ENCODE measurements around the gene SNAPC3. TPM values are rescaled to one million over a fixed set of nuclear protein-coding genes. Genes with fewer than 3 reads are reported as not detected.
"Not testable (repeated sequence)": the region's sequence is repeated elsewhere in the genome, so short reads cannot be mapped to it uniquely, and the experiment has no call there.

The SNAPC3 gene
- total RNA-seq, 4 donors from 2014 or later: 18.3 to 31.9 (median 20.3) TPM

DNA sequence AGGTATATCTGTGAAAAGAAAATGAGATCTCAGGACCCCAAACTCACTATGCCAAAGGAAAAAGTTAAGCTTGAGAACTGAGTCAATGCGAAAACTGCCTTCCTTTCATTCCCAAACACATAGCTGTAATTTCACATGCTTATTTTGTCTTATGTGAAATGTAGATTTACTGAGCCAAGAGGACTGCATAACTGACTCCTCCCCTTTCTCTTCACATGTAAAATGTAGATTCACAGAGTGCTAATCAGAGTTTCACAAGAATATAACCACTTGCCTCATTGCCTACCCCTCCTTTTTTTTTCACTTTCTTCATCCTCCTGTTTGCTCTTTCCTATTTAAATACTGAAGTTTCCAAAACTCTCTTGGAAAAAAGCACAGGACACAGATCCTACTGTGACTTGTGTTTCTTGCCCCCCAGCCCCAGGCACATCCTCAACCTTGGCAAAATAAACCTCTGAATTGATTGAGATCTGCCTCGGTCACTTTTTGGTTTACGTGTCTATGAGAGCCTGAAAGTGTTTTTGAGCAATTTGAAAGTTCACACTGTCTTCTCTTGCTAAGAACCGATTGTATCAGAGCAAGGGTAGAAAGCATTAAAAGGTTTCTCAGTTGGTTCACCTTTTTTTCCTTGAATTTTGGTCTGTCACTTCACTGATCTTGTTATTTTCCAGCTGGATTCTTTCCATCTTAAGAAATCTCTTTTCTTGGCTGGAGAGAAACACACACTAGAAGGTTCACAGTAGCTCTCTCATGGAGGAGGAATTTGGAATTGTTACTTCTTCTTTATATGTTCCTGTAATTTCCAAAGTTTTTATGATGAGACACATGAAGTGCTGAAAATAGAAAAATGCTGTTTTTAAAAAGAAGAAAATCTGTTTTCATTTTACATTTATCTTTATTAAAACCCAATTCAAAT lies 44.8 kb upstream of the SNAPC3 start:
- intact Hi-C loops (cut with DNase I; ENCODE audit: low total_unique reads): no loop called here
- no peak for ATAC-seq
- H3K36me3 ChIP-seq: no peaks in the 10 kb centered on the region
- H3K9me3 ChIP-seq: no peaks in the 10 kb centered on the region
- in situ Hi-C loops (cut with MboI; ENCODE audit: low sequenced_read_pairs in 4 of 4): no loop called here
- no peaks in the 10 kb centered on the region for H3K27me3 ChIP-seq
- no peaks in the 10 kb centered on the region for H3K4me1 ChIP-seq
- no peak overlapping the region for H3K27ac ChIP-seq
- no peak for DNase-seq
- no peak for TF ChIP-seq POLR2A (IDR thresholded peaks at IDR 0.05)
- TF ChIP-seq, protein P1, sequence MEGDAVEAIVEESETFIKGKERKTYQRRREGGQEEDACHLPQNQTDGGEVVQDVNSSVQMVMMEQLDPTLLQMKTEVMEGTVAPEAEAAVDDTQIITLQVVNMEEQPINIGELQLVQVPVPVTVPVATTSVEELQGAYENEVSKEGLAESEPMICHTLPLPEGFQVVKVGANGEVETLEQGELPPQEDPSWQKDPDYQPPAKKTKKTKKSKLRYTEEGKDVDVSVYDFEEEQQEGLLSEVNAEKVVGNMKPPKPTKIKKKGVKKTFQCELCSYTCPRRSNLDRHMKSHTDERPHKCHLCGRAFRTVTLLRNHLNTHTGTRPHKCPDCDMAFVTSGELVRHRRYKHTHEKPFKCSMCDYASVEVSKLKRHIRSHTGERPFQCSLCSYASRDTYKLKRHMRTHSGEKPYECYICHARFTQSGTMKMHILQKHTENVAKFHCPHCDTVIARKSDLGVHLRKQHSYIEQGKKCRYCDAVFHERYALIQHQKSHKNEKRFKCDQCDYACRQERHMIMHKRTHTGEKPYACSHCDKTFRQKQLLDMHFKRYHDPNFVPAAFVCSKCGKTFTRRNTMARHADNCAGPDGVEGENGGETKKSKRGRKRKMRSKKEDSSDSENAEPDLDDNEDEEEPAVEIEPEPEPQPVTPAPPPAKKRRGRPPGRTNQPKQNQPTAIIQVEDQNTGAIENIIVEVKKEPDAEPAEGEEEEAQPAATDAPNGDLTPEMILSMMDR (IDR thresholded peaks at IDR 0.05 in 4 of 5, conservative IDR thresholded peaks at IDR 0.05 in 1 of 5): no peak
- no peak overlapping the region for H3K4me3 ChIP-seq

GRCh38 chr9:15379317-15379716 lies 43.4 kb upstream of the SNAPC3 start:
- in situ Hi-C loops (cut with MboI; ENCODE audit: low sequenced_read_pairs in 4 of 4); H3K9me3 ChIP-seq; DNase-seq; intact Hi-C loops (cut with DNase I; ENCODE audit: low total_unique reads); H3K4me1 ChIP-seq; H3K4me3 ChIP-seq; H3K27ac ChIP-seq; H3K36me3 ChIP-seq; H3K27me3 ChIP-seq; ATAC-seq: not testable (repeated sequence)

DNA sequence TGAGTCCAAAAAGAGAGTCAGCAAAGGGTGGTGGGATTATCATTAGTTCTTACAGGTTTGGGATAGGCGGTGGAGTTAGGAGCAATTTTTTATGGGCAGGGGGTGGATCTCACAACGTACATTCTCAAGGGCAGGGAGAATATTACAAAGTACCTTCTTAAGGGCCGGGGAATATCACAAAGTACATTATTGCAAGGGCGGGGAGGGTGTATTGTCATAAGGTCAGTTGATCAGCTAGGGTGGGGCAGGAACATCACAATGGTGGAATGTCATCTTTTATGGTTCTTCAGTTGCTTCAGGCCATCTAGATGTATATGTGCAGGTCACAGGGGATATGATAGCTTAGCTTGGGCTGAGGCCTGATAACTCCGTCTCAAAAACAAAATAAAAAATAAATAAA lies 42.8 kb upstream of the SNAPC3 start:
- H3K4me3 ChIP-seq; H3K9me3 ChIP-seq; H3K4me1 ChIP-seq; in situ Hi-C loops (cut with MboI; ENCODE audit: low sequenced_read_pairs in 4 of 4); intact Hi-C loops (cut with DNase I; ENCODE audit: low total_unique reads); H3K36me3 ChIP-seq; ATAC-seq; H3K27me3 ChIP-seq; H3K27ac ChIP-seq; DNase-seq: not testable (repeated sequence)

DNA sequence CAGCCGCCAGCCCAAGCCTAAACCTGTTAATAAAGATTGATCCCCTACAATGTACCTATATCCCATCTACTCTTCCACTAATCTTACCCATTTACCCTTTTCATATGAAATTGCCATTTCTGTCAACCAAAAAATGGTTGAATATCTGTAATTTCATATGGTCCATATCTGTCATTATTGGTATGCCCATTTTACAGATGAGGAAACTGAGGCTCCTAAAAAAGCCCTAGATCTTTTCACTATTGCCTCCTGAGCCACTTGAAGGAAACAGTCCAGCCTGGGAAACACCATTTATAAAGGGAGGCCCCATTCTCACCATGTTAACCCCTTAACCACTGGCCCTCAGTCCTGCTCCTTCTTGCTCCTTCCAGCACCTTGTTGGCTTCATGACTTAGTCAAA lies 41.2 kb upstream of the SNAPC3 start:
- H3K27ac ChIP-seq: no peak overlapping the region
- no peak for DNase-seq
- no peaks in the 10 kb centered on the region for H3K9me3 ChIP-seq
- H3K4me3 ChIP-seq: no peak overlapping the region
- no peak for TF ChIP-seq POLR2A (IDR thresholded peaks at IDR 0.05)
- TF ChIP-seq, protein P1 (IDR thresholded peaks at IDR 0.05 in 4 of 5, conservative IDR thresholded peaks at IDR 0.05 in 1 of 5): no peak
- in situ Hi-C loops (cut with MboI; ENCODE audit: low sequenced_read_pairs in 4 of 4) (no loop called here), intact Hi-C loops (cut with DNase I; ENCODE audit: low total_unique reads) (no loop called here)
- no peaks in the 10 kb centered on the region for H3K27me3 ChIP-seq
- ATAC-seq: no peak
- H3K36me3 ChIP-seq: no peaks in the 10 kb centered on the region
- no peaks in the 10 kb centered on the region for H3K4me1 ChIP-seq

DNA sequence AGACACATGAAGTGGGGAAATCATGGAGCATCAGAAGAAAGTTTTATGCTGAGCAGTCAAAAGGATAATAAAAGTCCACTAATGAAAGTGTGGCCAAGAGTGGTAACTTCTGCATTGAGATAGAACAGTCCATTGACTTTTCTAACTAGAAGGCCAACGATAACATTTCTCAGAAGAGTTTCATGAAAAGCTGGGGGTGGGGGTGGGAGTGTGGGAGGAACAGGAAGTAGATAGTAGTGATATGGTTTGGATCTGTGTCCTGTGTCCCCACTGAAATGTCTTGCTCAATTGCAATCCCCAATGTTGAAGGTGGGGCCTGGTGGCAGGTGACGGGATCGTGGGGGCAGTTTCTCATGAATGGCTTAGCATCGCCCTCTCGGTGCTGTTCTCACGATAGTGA lies 36.2 kb upstream of the SNAPC3 start:
- Histone ChIP-seq H3K27me3 (no peaks in the 10 kb centered on the region), H3K4me1 (no peaks in the 10 kb centered on the region), H3K4me3 (no peak overlapping the region), H3K27ac (no peak overlapping the region), H3K36me3 (no peaks in the 10 kb centered on the region), H3K9me3 (no peaks in the 10 kb centered on the region)
- in situ Hi-C loops (cut with MboI; ENCODE audit: low sequenced_read_pairs in 4 of 4): no loop called here
- DNase-seq: no peak
- no peak for ATAC-seq
- intact Hi-C loops (cut with DNase I; ENCODE audit: low total_unique reads): no loop called here
- TF ChIP-seq, protein P1 (IDR thresholded peaks at IDR 0.05 in 4 of 5, conservative IDR thresholded peaks at IDR 0.05 in 1 of 5): no peak
- no peak for TF ChIP-seq POLR2A (IDR thresholded peaks at IDR 0.05)
